Measurements from ENCODE around the gene BDP1. TPM values are rescaled to one million over a fixed set of nuclear protein-coding genes. Genes with fewer than 3 reads are reported as not detected.
"Not testable (repeated sequence)": the region's sequence is repeated elsewhere in the genome, so short reads cannot be mapped to it uniquely, and the experiment has no call there.

BDP1 gene
- total RNA-seq, 2 donors from 2014 or later: 26.7 to 31.9 TPM

DNA sequence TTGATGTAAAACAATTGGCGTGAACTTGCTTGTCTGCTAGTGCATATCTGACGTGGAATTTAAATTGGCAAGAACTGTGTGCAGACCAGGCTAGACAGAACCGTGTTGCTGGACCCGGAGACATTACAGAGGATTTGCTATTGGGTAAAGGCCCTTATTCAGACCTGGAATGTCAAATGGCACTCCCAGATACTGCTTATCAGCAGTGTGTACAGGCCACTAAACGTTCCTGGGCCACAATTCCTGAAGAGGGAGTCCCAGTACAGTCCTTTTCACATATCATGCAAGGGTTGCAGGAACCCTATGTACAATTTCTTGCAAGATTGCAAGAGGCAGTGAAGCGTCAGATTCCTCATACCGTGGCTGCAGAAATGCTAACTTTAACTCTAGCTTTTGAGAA lies 118.1 kb downstream of the BDP1 start:
- H3K36me3 Mint-ChIP-seq (ENCODE audit: low read depth): peaks cover 25% of the 10 kb centered on the region

DNA sequence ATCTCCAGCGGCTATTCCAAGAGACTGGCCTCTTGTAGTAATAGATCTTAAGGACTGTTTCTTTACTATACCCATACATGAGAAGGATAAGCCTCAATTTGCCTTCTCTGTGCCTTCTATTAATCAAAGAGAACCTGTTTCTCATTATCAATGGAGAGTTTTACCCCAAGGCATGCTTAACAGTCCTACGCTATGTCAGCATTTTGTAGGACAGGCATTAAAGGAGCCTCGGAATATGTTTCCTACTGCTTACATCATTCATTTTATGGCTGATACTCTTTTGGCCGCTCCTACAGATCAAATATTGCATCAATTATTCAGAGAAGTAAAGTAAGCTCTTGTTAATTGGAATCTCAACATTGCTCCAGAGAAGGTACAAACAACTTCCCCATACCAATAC lies 120.1 kb downstream of the BDP1 start:
- H3K27ac Mint-ChIP-seq; H3K4me1 Mint-ChIP-seq; H3K27ac ChIP-seq (ENCODE audit: low read depth, low read length); H3K36me3 ChIP-seq (ENCODE audit: control insufficient read depth, insufficient read depth, low read length); H3K27me3 Mint-ChIP-seq (ENCODE audit: insufficient read depth); H3K9ac ChIP-seq (ENCODE audit: extremely low read depth, low read length, poor library complexity, severe bottlenecking); H3K4me3 ChIP-seq (ENCODE audit: low read length); H3K27me3 ChIP-seq (ENCODE audit: control insufficient read depth, insufficient read depth, low read length, poor library complexity, severe bottlenecking); H3K4me1 ChIP-seq (ENCODE audit: control insufficient read depth, insufficient read depth, low read length); DNase-seq; H3K4me3 Mint-ChIP-seq: not testable (repeated sequence)
- H3K9me3 ChIP-seq (ENCODE audit: control insufficient read depth, low read length): peaks cover 16% of the 10 kb centered on the region
- Mint-ChIP-seq H3K36me3 (ENCODE audit: low read depth) (peaks cover 23% of the 10 kb centered on the region), H3K9me3 (peaks cover 31% of the 10 kb centered on the region)
- WGBS, 2 experiments (ENCODE audit: insufficient coverage in 1 of 2, insufficient read length in 1 of 2): 94 to 100% methylated on average over 2 to 4 of the region's 4 CpGs

More for the DNA sequence above, 118.1 kb downstream of the BDP1 start:
- H3K9me3 ChIP-seq (ENCODE audit: control insufficient read depth, low read length): peaks cover 16% of the 10 kb centered on the region
- Mint-ChIP-seq H3K9me3 (peaks cover 28% of the 10 kb centered on the region), H3K4me3 (no peak overlapping the region), H3K27me3 (ENCODE audit: insufficient read depth) (no peaks in the 10 kb centered on the region), H3K4me1 (no peaks in the 10 kb centered on the region), H3K27ac (no peak overlapping the region)
- 79 to 88% methylated on average over 7 of the region's 7 CpGs for WGBS, 2 experiments (ENCODE audit: insufficient coverage in 1 of 2, insufficient read length in 1 of 2)
- H3K9ac ChIP-seq (ENCODE audit: extremely low read depth, low read length, poor library complexity, severe bottlenecking): no peak overlapping the region
- H3K27ac ChIP-seq (ENCODE audit: low read depth, low read length): no peak overlapping the region
- no peak for DNase-seq
- H3K27me3 ChIP-seq (ENCODE audit: control insufficient read depth, insufficient read depth, low read length, poor library complexity, severe bottlenecking): no peaks in the 10 kb centered on the region
- peaks cover 5% of the 10 kb centered on the region for H3K36me3 ChIP-seq (ENCODE audit: control insufficient read depth, insufficient read depth, low read length)
- TF ChIP-seq, protein P1, sequence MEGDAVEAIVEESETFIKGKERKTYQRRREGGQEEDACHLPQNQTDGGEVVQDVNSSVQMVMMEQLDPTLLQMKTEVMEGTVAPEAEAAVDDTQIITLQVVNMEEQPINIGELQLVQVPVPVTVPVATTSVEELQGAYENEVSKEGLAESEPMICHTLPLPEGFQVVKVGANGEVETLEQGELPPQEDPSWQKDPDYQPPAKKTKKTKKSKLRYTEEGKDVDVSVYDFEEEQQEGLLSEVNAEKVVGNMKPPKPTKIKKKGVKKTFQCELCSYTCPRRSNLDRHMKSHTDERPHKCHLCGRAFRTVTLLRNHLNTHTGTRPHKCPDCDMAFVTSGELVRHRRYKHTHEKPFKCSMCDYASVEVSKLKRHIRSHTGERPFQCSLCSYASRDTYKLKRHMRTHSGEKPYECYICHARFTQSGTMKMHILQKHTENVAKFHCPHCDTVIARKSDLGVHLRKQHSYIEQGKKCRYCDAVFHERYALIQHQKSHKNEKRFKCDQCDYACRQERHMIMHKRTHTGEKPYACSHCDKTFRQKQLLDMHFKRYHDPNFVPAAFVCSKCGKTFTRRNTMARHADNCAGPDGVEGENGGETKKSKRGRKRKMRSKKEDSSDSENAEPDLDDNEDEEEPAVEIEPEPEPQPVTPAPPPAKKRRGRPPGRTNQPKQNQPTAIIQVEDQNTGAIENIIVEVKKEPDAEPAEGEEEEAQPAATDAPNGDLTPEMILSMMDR (conservative IDR thresholded peaks at IDR 0.05): no peak
- H3K4me1 ChIP-seq (ENCODE audit: control insufficient read depth, insufficient read depth, low read length): no peaks in the 10 kb centered on the region
- H3K4me3 ChIP-seq (ENCODE audit: low read length): no peak overlapping the region

DNA sequence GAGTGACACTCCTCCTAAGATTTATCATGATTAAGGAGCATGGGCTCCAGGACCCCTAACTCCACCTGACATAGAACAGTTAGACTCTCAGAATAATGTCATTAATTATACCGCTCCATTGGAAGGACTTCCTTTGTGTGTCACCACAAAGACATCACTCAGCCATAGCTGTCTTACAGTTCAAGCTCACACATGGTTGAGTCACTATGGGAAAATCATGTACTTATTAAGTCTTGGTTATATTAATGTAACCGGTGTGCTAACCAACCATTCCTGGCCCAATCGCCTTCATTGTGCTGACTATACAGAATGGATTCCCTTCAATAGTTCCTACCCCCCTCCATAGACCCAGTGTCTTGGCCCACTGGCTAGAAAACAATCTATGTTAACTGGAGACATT lies 120.8 kb downstream of the BDP1 start:
- Histone ChIP-seq H3K9ac (ENCODE audit: extremely low read depth, low read length, poor library complexity, severe bottlenecking) (no peak overlapping the region), H3K27ac (ENCODE audit: low read depth, low read length) (no peak overlapping the region), H3K27me3 (ENCODE audit: control insufficient read depth, insufficient read depth, low read length, poor library complexity, severe bottlenecking) (no peaks in the 10 kb centered on the region), H3K36me3 (ENCODE audit: control insufficient read depth, insufficient read depth, low read length) (no peaks in the 10 kb centered on the region), H3K9me3 (ENCODE audit: control insufficient read depth, low read length) (peaks cover 16% of the 10 kb centered on the region), H3K4me1 (ENCODE audit: control insufficient read depth, insufficient read depth, low read length) (no peaks in the 10 kb centered on the region), H3K4me3 (ENCODE audit: low read length) (no peak overlapping the region)
- peaks cover 31% of the 10 kb centered on the region for H3K9me3 Mint-ChIP-seq
- peaks cover 23% of the 10 kb centered on the region for H3K36me3 Mint-ChIP-seq (ENCODE audit: low read depth)
- no peaks in the 10 kb centered on the region for H3K4me1 Mint-ChIP-seq
- TF ChIP-seq, protein P1 (conservative IDR thresholded peaks at IDR 0.05): no peak
- DNase-seq: no peak
- no peaks in the 10 kb centered on the region for H3K27me3 Mint-ChIP-seq (ENCODE audit: insufficient read depth)
- WGBS, 2 experiments (ENCODE audit: insufficient coverage in 1 of 2, insufficient read length in 1 of 2): 97% methylated on average over 3 of the region's 3 CpGs; no CpG with 5 or more reads in 1 of the 2 experiments
- no peak overlapping the region for H3K4me3 Mint-ChIP-seq
- no peak overlapping the region for H3K27ac Mint-ChIP-seq

DNA sequence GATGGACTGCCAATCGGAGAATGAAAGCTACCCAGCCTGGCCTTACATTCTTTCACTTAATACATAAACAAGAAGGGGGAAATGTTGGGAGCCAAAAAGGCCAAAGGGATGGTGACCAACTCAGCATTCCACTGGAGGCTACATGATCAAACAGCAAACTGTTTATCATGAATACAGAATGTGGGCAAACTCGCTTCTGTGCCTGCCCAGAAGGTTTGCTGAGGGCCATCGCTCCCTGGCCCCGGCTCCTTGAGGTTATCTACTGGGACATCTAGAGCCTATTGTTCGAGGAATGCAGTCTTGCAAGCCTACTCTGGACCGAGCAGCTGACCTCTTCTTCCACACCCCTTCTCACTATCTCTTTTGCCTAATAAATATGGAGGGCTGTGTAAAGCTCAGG lies 122.4 kb downstream of the BDP1 start:
- H3K36me3 Mint-ChIP-seq (ENCODE audit: low read depth): peaks cover 16% of the 10 kb centered on the region
- not testable (repeated sequence) for H3K4me3 Mint-ChIP-seq
- WGBS, 2 experiments (ENCODE audit: insufficient coverage in 1 of 2, insufficient read length in 1 of 2): 94 to 95% methylated on average over 2 to 6 of the region's 6 CpGs

More for the DNA sequence above, 122.4 kb downstream of the BDP1 start:
- not testable (repeated sequence) for H3K27me3 Mint-ChIP-seq (ENCODE audit: insufficient read depth); H3K4me3 ChIP-seq (ENCODE audit: low read length); H3K9ac ChIP-seq (ENCODE audit: extremely low read depth, low read length, poor library complexity, severe bottlenecking); H3K27ac ChIP-seq (ENCODE audit: low read depth, low read length); H3K27ac Mint-ChIP-seq; H3K4me1 Mint-ChIP-seq; H3K27me3 ChIP-seq (ENCODE audit: control insufficient read depth, insufficient read depth, low read length, poor library complexity, severe bottlenecking); H3K36me3 ChIP-seq (ENCODE audit: control insufficient read depth, insufficient read depth, low read length); H3K4me1 ChIP-seq (ENCODE audit: control insufficient read depth, insufficient read depth, low read length); DNase-seq
- H3K9me3 ChIP-seq (ENCODE audit: control insufficient read depth, low read length): peaks cover 11% of the 10 kb centered on the region
- H3K9me3 Mint-ChIP-seq: peaks cover 21% of the 10 kb centered on the region
